Bronchial epithelial cell (primary cell): ENCODE results near the gene KAZN. TPM values are rescaled to one million over a fixed set of nuclear protein-coding genes. Genes with fewer than 3 reads are reported as not detected.

Experiments used
- DNase-seq: peaks from one replicate; pipeline ENCODE4 v3.0.0-alpha.2; 2010; ENCODE audit warnings: low read depth
- FAIRE-seq: peaks from 2 replicates; lab custom pipeline; 2011; peaks lifted over from hg19 to GRCh38; lab: Jason Lieb, UNC
- H3K27me3 ChIP-seq: 2 replicates; pipeline ENCODE4 v1.5.1; 2011; ENCODE audit warnings: low read length; ENCODE audit not compliant: control insufficient read depth, insufficient read depth
- H3K36me3 ChIP-seq: 2 replicates; pipeline ENCODE4 v1.5.1; 2011; ENCODE audit warnings: low read length; ENCODE audit not compliant: control insufficient read depth, insufficient read depth
- H3K4me3 ChIP-seq: 2 replicates; pipeline ENCODE4 v1.5.1; 2011; ENCODE audit warnings: mild to moderate bottlenecking, low read depth, low read length, control low read depth
- total RNA-seq: library from RNA; depleted of rRNA; stranded (reverse); fragments of >200 nt; gene quantifications from 2 replicates; pipeline ENCODE4 v1.2.1, GENCODE V29; 2014
- TF ChIP-seq, protein P1 (sequence below): IDR thresholded peaks from 2 replicates; pipeline ENCODE4 v1.5.1; 2011; ENCODE audit warnings: mild to moderate bottlenecking, moderate library complexity, low read length, control low read depth, inconsistent platforms; ENCODE audit not compliant: insufficient read depth, severe bottlenecking

The KAZN gene
- total RNA-seq, 1 donor from 2014 or later = 4.7 TPM

DNA sequence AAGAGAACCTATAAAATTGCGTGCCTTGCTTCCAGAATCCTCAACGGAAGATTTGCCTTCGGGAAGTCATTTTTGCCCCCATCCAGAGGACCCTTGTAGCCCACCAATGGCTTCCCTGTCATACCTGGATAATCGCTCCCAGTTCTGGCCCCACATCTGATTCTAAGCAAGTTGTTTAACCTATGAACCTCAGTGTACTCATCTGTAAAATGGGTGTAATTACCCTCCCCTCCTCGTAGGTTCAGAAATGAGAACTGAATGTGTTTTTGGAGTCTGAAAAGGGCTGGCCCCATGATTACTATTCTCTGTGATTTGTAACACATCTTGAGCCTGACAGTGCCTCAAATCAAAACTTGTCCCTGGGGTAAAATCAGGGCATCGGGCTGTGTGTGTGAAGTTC is 473.5 kb downstream of the KAZN start:
- FAIRE-seq (no peak), DNase-seq (no peak)
- TF ChIP-seq, protein P1, sequence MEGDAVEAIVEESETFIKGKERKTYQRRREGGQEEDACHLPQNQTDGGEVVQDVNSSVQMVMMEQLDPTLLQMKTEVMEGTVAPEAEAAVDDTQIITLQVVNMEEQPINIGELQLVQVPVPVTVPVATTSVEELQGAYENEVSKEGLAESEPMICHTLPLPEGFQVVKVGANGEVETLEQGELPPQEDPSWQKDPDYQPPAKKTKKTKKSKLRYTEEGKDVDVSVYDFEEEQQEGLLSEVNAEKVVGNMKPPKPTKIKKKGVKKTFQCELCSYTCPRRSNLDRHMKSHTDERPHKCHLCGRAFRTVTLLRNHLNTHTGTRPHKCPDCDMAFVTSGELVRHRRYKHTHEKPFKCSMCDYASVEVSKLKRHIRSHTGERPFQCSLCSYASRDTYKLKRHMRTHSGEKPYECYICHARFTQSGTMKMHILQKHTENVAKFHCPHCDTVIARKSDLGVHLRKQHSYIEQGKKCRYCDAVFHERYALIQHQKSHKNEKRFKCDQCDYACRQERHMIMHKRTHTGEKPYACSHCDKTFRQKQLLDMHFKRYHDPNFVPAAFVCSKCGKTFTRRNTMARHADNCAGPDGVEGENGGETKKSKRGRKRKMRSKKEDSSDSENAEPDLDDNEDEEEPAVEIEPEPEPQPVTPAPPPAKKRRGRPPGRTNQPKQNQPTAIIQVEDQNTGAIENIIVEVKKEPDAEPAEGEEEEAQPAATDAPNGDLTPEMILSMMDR = no peak
- Histone ChIP-seq H3K4me3 (no peak overlapping the region), H3K36me3 (peaks cover 2% of the 10 kb centered on the region), H3K27me3 (no peaks in the 10 kb centered on the region)

DNA sequence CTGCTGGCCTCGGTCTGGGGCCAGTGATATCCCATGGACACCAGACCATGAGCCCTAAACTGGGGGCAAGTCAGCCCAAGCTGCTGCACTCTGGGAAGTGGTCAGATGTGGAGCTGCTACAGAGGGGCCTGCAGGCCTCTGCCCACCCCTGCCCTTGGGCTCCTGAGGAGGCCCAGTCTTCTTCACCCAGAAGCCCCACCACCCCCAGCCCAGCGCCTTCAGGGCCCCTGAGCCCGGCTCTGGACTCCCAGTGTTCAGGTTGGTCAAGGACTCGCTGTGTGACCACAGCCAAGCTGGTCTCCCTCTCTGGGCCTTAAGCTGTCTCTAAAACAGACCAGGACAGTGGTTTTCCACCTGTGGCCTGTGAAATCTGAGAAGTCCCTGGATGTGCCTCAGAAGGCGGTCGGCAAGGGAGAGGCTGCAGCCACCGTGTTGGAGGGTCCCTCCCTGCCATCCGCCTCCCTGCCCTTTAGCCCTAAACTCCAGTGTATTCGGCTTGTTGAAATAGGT is 475.4 kb downstream of the KAZN start:
- DNase-seq = no peak
- no peak for FAIRE-seq
- Histone ChIP-seq H3K36me3 (no peaks in the 10 kb centered on the region), H3K4me3 (no peak overlapping the region), H3K27me3 (no peaks in the 10 kb centered on the region)
- TF ChIP-seq, protein P1 = no peak

DNA sequence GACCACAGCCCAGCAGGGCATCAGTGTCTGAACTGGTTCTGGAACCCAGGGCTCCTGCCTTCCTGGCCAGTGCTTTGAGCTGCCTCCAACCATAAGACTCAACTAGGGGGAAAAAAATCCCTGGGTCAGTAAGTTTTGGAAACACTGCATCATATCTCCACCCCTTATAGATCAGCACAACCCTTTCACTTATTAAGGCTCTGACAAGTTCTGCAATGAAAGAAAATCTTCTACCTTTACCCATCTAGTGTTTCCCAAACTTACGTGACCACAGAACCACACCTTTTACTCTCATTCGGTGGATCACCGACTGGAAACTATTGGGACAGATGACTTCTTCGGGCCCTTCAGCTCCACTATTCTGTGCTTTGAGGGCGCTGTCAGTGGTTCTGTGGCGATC is 476.7 kb downstream of the KAZN start:
- DNase-seq (no peak), FAIRE-seq (no peak)
- TF ChIP-seq, protein P1 = no peak
- H3K4me3 ChIP-seq = no peak overlapping the region
- no peaks in the 10 kb centered on the region for H3K36me3 ChIP-seq
- H3K27me3 ChIP-seq = no peaks in the 10 kb centered on the region

DNA sequence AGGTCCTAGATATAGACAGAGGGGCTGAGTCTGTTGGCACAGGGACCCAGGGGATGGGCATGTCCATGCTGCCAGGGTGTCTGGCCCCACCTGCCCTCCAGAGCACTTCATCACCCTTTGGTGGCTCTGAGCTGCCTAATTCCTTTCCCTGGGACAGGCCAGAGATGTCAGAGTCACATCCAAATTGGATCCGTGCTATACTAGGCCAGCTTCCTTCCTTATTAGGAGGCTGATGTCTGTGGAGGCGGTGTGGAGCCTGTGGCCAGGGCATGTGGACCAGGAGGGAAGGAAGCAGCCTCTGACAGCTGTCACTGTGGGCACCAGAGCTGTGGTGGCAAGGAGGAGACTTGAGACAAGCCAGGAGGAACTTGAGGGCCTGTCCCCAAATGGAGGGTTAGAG is 477.3 kb downstream of the KAZN start:
- H3K27me3 ChIP-seq = no peaks in the 10 kb centered on the region
- TF ChIP-seq, protein P1 = no peak
- no peaks in the 10 kb centered on the region for H3K36me3 ChIP-seq
- no peak overlapping the region for H3K4me3 ChIP-seq
- DNase-seq (no peak), FAIRE-seq (no peak)

DNA sequence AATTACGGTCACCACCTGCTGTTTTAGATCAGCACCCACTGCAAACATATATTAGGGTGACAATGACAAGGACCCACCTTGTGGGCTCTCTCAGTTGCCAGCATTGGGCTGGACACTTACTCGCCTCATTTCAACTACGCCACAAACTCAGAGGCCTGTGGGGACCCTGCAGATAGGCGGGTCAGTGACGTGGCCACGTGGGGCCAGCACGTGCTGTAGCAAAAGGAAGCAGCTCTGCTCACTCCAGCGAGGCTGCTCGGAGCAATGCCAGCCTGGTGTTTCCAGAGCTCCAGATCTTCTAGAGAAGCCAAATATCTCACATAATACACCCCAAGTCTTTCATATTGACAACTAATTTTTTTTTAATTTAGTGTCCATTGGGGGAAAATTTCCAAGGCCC is 478.3 kb downstream of the KAZN start:
- H3K36me3 ChIP-seq = no peaks in the 10 kb centered on the region
- no peak for FAIRE-seq
- TF ChIP-seq, protein P1 = no peak
- H3K4me3 ChIP-seq = no peak overlapping the region
- DNase-seq = no peak
- H3K27me3 ChIP-seq = no peaks in the 10 kb centered on the region

DNA sequence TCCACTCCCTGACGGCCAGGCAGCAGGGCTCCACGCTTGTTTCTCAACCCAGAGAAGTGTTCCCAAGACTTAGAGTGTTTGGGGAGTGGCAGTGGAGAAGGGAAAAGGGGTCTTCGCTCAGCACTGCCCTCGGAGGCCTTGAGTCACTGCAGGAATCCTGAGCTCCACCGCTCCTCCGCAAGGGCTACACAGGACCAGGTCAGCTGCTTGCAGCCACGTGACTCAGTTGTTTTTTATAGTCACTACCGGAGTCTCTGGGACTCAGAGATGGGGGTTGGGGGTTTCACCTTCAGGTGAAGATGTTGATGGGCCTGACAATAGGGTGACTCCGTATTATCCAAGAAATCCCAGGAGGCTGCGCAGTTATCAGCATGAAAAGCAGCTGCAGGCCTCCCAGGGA is 478.9 kb downstream of the KAZN start:
- FAIRE-seq (no peak), DNase-seq (no peak)
- TF ChIP-seq, protein P1 = no peak
- Histone ChIP-seq H3K27me3 (no peaks in the 10 kb centered on the region), H3K36me3 (no peaks in the 10 kb centered on the region), H3K4me3 (no peak overlapping the region)
